MCF 10A (cell line): ENCODE measurements around the gene CYP27C1. TPM values are rescaled to one million over a fixed set of nuclear protein-coding genes. Genes with fewer than 3 reads are reported as not detected.

ENCODE experiments used
- BruUV-seq: library from RNA; stranded (reverse); fragments of 400-500 nt; replicated peaks from 2 replicates; lab custom pipeline; 2021; lab: Mats Ljungman, UMichigan
- CTCF ChIA-PET: fragments of 300-600 bp; sonication (Branson Sonifier 250); formaldehyde crosslinking; extraction: SDS; loops from one replicate; lab custom pipeline; 2021; ENCODE audit warnings: antibody characterized with exemption, inconsistent platforms; lab: Yijun Ruan, JAX
- POLR2A ChIA-PET: fragments of 300-600, 350-650 bp; sonication (Branson Sonifier 250); formaldehyde crosslinking; extraction: SDS; loops from one replicate; lab custom pipeline; 2020; ENCODE audit warnings: antibody characterized with exemption, inconsistent platforms; lab: Yijun Ruan, JAX
- DNase-seq: peaks from one replicate; pipeline ENCODE4 v3.0.0-alpha.2; 2018; ENCODE audit not compliant: unreplicated experiment
- H3K27ac Mint-ChIP-seq: one replicate; pipeline ENCODE4 v1.8.0; 2022; ENCODE audit warnings: mild to moderate bottlenecking, low read depth, mixed read lengths; ENCODE audit not compliant: unreplicated experiment
- H3K27me3 Mint-ChIP-seq: one replicate; pipeline ENCODE4 v1.8.0; 2022; ENCODE audit warnings: mixed read lengths; ENCODE audit not compliant: insufficient read depth, unreplicated experiment
- H3K36me3 Mint-ChIP-seq: one replicate; pipeline ENCODE4 v1.8.0; 2022; ENCODE audit warnings: mild to moderate bottlenecking, moderate library complexity, mixed read lengths; ENCODE audit not compliant: insufficient read depth, unreplicated experiment
- H3K4me1 Mint-ChIP-seq: one replicate; pipeline ENCODE4 v1.8.0; 2022; ENCODE audit warnings: mixed read lengths; ENCODE audit not compliant: insufficient read depth, unreplicated experiment
- H3K4me3 Mint-ChIP-seq: one replicate; pipeline ENCODE4 v1.8.0; 2022; ENCODE audit warnings: mild to moderate bottlenecking, moderate library complexity, mixed read lengths; ENCODE audit not compliant: unreplicated experiment
- H3K9me3 Mint-ChIP-seq: one replicate; pipeline ENCODE4 v1.8.0; 2022; ENCODE audit warnings: mixed read lengths; ENCODE audit not compliant: unreplicated experiment
- intact Hi-C: fragments of 100-400 bp; cut with micrococcal nuclease; formaldehyde crosslinking; loops from 2 replicates; pipeline ENCODE4 v1.14.1; 2022
- total RNA-seq: library from RNA; stranded (reverse); gene quantifications from 2 replicates; pipeline ENCODE4 v1.2.3, GENCODE V29; 2022
- TF ChIP-seq, protein P1 (sequence below): fragments of 200-600 bp; IDR thresholded peaks from one replicate; pipeline ENCODE4 v1.8.0; 2022; ENCODE audit warnings: antibody characterized with exemption, mild to moderate bottlenecking; ENCODE audit not compliant: unreplicated experiment

CYP27C1 gene
- total RNA-seq, 1 experiment from 2014 or later = not detected

DNA sequence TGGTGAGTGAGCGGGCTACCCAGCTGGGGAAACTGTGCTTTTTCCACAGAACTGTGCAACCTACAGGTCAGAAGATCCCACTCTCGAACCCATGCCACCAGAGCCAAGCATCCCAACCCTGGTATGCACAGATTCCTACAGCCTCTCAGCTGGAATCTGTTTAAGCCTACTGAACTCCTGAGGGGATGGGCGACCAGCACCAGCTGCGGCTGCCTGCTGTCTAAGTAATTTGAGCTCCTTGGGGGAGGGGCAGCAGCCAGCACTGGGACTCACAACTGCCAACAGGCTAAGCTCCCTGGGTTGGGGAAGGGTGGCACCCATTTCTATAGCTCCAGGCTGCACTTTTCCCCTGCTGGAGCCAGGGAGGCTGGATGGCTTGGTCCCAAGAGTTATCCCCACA is 11.8 kb downstream of the CYP27C1 start:
- ChIA-PET POLR2A (no interaction called here), CTCF (interaction anchor here (0.5 to 1.2 kb wide), 3 partner anchors 9 to 99 kb away, joined by 3 to 4 read pairs (median 3); no protein-coding TSS in a partner anchor)
- DNase-seq = peak; percentile 86
- Mint-ChIP-seq H3K36me3 (no peaks in the 10 kb centered on the region), H3K27ac (no peak overlapping the region), H3K9me3 (no peaks in the 10 kb centered on the region), H3K27me3 (no peaks in the 10 kb centered on the region), H3K4me3 (no peak overlapping the region), H3K4me1 (no peaks in the 10 kb centered on the region)
- TF ChIP-seq, protein P1, sequence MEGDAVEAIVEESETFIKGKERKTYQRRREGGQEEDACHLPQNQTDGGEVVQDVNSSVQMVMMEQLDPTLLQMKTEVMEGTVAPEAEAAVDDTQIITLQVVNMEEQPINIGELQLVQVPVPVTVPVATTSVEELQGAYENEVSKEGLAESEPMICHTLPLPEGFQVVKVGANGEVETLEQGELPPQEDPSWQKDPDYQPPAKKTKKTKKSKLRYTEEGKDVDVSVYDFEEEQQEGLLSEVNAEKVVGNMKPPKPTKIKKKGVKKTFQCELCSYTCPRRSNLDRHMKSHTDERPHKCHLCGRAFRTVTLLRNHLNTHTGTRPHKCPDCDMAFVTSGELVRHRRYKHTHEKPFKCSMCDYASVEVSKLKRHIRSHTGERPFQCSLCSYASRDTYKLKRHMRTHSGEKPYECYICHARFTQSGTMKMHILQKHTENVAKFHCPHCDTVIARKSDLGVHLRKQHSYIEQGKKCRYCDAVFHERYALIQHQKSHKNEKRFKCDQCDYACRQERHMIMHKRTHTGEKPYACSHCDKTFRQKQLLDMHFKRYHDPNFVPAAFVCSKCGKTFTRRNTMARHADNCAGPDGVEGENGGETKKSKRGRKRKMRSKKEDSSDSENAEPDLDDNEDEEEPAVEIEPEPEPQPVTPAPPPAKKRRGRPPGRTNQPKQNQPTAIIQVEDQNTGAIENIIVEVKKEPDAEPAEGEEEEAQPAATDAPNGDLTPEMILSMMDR = no peak
- no TSS peak for BruUV-seq
- intact Hi-C loops = no loop called here

DNA sequence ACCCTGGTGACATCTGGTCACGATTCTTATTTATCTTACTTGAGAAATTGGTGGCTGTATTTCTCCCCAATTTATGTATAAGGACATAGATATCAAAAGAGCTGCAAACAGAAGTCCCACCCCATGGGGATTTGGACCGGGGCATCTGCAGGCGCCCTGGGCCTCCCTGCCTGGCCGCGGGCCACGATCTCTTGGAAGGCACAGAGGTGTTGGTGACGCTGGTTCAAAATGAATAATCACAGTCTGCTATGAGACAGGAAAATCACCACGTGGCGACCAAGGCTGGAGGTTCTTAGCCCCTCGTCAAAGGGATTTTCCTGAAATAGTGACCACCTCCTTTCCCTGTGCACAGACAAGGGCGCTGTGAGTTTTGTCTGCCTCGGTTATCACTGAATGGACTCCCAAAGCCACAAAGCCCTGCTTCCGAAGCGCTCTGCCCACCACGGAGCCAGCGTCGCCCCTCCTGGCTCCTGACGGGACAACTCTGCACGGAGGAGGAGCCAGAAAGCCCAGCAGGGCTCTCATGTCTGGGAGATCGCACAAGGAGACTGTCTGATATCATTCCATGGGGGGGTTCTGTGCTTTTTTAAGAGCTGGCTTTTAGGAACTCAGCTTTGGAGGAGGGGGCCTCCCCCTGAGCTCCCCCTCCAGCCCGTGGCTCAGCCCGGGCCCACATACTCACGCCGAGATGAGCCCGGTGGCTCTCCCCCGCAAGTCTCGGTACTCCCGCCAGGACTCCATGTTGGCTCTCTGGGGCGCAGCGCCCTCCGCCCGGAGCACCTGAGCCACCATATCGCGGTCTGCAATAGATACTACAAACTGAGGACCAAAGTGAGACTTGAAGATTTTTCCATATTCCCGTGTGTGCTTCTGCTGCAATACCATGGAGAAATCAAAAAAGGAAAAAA is 14.6 kb downstream of the CYP27C1 start:
- no peak for DNase-seq
- no peak overlapping the region for H3K27ac Mint-ChIP-seq
- H3K27me3 Mint-ChIP-seq = no peaks in the 10 kb centered on the region
- TF ChIP-seq, protein P1 = no peak
- no TSS peak for BruUV-seq
- no peaks in the 10 kb centered on the region for H3K9me3 Mint-ChIP-seq
- no peaks in the 10 kb centered on the region for H3K36me3 Mint-ChIP-seq
- H3K4me1 Mint-ChIP-seq = no peaks in the 10 kb centered on the region
- POLR2A ChIA-PET = no interaction called here
- intact Hi-C loops = no loop called here
- CTCF ChIA-PET = interaction anchor here (1.3 kb wide), 1 partner anchor 8 kb away, joined by 5 read pairs; no protein-coding TSS in a partner anchor
- H3K4me3 Mint-ChIP-seq = no peak overlapping the region

DNA sequence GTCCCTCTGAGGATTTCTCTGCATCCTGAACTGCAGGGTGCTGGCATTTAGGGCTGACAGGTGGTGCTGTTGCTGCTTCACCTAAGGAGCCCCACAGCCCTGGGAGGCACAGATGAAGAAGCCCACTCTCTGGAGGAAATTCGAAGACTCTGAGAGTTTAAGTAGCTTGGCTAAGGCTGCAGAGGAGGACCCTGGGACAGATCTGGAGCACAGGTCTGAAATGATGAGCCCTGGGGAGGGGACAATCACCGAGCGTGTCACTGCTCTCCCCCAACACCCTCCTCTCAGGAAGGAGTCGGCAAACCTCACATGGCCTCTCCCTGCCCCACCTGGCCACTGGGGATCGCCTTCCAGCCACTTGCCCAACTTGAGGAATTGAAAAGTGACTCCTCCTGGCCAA is 18.6 kb downstream of the CYP27C1 start:
- CTCF ChIA-PET = interaction anchor here (0.7 kb wide), 1 partner anchor 115 kb away, joined by 3 read pairs; no protein-coding TSS in a partner anchor
- no peak for DNase-seq
- H3K27ac Mint-ChIP-seq = no peak overlapping the region
- H3K36me3 Mint-ChIP-seq = no peaks in the 10 kb centered on the region
- TF ChIP-seq, protein P1 = no peak
- no peaks in the 10 kb centered on the region for H3K27me3 Mint-ChIP-seq
- intact Hi-C loops = no loop called here
- no peak overlapping the region for H3K4me3 Mint-ChIP-seq
- no TSS peak for BruUV-seq
- H3K4me1 Mint-ChIP-seq = peaks cover 6% of the 10 kb centered on the region
- no peaks in the 10 kb centered on the region for H3K9me3 Mint-ChIP-seq
- POLR2A ChIA-PET = no interaction called here

DNA sequence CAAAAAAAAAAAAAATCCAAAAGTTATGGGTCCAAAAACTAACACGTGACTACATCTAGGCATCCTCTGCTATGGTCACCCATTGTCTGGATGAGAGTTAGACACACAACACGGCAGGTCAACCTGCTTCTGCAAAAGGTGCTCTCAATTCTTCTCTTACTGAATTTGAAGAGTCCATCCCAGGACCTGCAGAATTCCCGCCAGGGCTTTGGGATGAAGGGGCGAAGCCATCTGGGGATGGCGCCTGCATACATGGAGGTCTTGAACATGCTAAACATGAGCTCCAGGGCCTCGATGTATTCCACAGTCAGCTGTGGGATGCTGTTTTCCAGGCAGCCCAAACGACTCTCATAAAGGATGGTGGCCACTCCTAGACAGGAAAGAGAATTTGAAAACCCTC is 19.1 kb downstream of the CYP27C1 start:
- ChIA-PET CTCF (no interaction called here), POLR2A (no interaction called here)
- no TSS peak for BruUV-seq
- TF ChIP-seq, protein P1 = no peak
- peaks cover 6% of the 10 kb centered on the region for H3K4me1 Mint-ChIP-seq
- no peaks in the 10 kb centered on the region for H3K36me3 Mint-ChIP-seq
- no peak overlapping the region for H3K4me3 Mint-ChIP-seq
- no peak overlapping the region for H3K27ac Mint-ChIP-seq
- no peaks in the 10 kb centered on the region for H3K9me3 Mint-ChIP-seq
- no peaks in the 10 kb centered on the region for H3K27me3 Mint-ChIP-seq
- intact Hi-C loops = no loop called here
- DNase-seq = no peak
